ENCODE results near the gene GSX2.

The GSX2 gene

DNA sequence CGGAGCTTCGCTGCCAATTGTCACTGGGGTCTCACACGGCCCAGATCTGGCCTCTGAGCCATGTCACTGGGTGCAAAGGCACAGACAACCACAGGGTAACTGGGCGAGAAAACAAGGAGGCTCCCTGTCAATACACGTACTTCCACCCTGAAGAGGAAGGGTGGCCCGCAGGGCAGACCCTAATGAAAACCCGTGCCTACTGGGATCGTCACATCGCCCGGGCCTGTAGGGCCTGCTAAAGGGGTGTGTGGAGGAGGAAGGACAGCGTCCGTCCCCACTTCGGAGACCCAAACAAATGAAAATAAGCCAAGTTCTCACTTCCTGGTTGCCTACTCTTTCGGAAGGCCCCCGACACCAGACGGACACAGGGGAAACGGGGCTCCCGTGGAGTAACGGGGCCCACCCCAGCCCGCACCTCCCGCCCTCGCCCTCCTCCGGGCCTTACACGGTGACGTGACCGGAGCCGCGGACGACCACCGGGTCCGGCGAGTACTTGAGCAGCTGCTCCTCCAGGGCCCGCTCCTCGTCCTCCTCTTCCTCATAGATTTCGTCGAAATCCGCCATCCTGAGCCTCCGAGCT, 36.1 kb upstream of the GSX2 start:
- DNase-seq = peak; percentile 39
- H3K36me3 ChIP-seq = no peaks in the 10 kb centered on the region
- H3K27me3 ChIP-seq = no peaks in the 10 kb centered on the region
- H3K4me1 ChIP-seq = peaks cover 4% of the 10 kb centered on the region
- no peaks in the 10 kb centered on the region for H3K9me3 ChIP-seq
- peak overlapping the region; percentile 89 for H3K4me3 ChIP-seq (ENCODE audit: low read depth, low read length)
- no peak for TF ChIP-seq CTCF (IDR thresholded peaks at IDR 0.05; ENCODE audit: low read depth, low read length)

GRCh38 chr4:54064317-54065111, 35.4 kb upstream of the GSX2 start, which contains the start of gene CHIC2:
Gene CHIC2 (minus strand): TSS chr4:54064605. CDS start chr4:54064300, 305 bp downstream.
- no peaks in the 10 kb centered on the region for H3K36me3 ChIP-seq
- H3K9me3 ChIP-seq = no peaks in the 10 kb centered on the region
- DNase-seq = peak; percentile 97
- H3K4me3 ChIP-seq (ENCODE audit: low read depth, low read length) = peak within 1 kb of the TSS; percentile 89
- H3K27me3 ChIP-seq = no peaks in the 10 kb centered on the region
- no peak for TF ChIP-seq CTCF (IDR thresholded peaks at IDR 0.05; ENCODE audit: low read depth, low read length)
- peaks cover 4% of the 10 kb centered on the region for H3K4me1 ChIP-seq

- Histone ChIP-seq H3K4me1 (peaks cover 4% of the 10 kb centered on the region), H3K4me3 (ENCODE audit: low read depth, low read length) (peak overlapping the region; percentile 71), H3K27me3 (no peaks in the 10 kb centered on the region), H3K36me3 (no peaks in the 10 kb centered on the region), H3K9me3 (no peaks in the 10 kb centered on the region)
- DNase-seq = no peak
- no peak for TF ChIP-seq CTCF (IDR thresholded peaks at IDR 0.05; ENCODE audit: low read depth, low read length)
Observed at GRCh38 chr4:54065282-54066087, 34.5 kb upstream of the GSX2 start.

DNA sequence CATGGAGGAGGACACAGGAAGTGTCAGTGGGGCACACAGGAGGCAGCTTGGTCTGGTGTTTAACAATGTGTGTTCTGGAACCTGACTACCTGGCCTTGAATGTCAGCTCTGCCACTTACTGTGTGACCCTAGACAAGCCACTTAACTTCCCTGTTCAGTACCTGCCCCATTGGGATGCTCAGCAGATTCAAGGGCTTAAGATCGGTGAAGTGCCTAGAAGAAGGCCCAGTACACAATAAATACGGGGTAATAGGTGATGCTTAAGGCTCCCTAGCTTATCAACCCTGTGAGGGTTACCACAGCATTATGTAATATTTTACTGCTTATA, 33.9 kb upstream of the GSX2 start:
- peaks cover 3% of the 10 kb centered on the region for H3K4me1 ChIP-seq
- DNase-seq = no peak
- TF ChIP-seq CTCF (IDR thresholded peaks at IDR 0.05; ENCODE audit: low read depth, low read length) = no peak
- no peaks in the 10 kb centered on the region for H3K36me3 ChIP-seq
- no peak overlapping the region for H3K4me3 ChIP-seq (ENCODE audit: low read depth, low read length)
- H3K9me3 ChIP-seq = no peaks in the 10 kb centered on the region
- H3K27me3 ChIP-seq = no peaks in the 10 kb centered on the region

DNA sequence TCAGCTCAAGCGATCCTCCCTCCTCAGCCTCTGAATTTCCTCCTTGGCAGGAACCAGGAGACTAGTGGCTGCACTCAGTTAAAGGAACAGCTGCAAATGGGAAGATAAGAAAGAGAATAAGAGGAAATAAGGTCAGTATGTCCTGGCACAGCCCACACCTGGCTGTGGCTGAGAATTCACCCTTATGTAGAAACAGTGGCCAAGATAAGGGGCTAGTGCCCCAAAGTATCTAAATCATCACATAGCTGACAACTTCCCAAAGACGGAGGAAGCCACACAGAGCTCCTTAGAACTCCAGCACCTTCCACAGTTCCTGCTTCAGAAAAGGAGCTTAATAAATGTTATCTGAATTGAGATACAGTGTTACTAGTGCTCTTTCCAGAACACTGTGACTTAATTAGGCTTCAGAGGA, 33.2 kb upstream of the GSX2 start:
- no peak overlapping the region for H3K4me3 ChIP-seq (ENCODE audit: low read depth, low read length)
- no peaks in the 10 kb centered on the region for H3K36me3 ChIP-seq
- H3K9me3 ChIP-seq = no peaks in the 10 kb centered on the region
- no peaks in the 10 kb centered on the region for H3K27me3 ChIP-seq
- no peak for DNase-seq
- H3K4me1 ChIP-seq = peaks cover 2% of the 10 kb centered on the region
- TF ChIP-seq CTCF (IDR thresholded peaks at IDR 0.05; ENCODE audit: low read depth, low read length) = no peak

Measured in BE2C (cell line).